GM21529 (cell line): ENCODE measurements around the gene PPP1R14B.

ENCODE experiments used
- ATAC-seq: cut with Tn5 transposase; IDR thresholded peaks from one replicate; pipeline ENCODE4 v1.9.1; 2021; ENCODE audit not compliant: unreplicated experiment

The PPP1R14B gene

GRCh38 chr11:64283092-64283491, 36.3 kb upstream of the PPP1R14B start:
- ATAC-seq, result no peak

DNA sequence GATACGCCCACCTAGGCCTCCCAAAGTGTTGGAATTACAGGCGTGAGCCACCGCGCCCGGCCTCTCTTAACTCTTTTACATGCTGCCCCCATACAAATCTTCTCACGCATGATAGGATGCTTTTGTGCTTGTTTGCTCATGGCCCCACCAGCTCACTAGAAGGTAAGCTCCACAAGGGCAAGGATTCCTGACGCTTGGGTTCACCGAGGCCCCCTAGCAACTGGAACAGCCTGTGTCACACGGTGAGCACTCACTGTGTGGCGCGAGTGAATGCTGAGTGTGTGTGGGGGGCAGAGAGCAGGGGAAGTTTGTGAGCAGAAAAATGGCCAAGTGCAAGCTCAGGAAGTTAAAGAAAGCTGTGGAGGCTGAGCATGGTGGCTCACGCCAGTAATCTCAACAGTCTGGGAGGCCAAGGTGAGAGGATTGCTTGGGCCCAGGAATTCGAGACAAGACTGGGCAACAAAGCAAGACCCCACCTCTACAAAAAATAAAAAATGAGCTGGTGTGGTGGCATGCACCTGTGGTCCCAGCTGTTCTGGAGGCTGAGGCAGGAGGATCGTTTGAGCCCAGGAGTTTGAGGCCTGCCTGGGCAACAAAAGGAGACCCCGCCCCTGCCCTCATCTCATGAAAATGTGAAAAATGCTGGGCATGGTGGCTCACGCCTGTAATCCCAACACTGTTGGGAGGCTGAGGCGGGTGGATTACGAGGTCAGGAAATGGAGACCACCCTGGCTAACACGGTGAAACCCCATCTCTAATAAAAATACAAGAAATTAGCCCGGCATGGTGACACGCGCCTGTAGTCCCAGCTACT, 35.4 kb upstream of the PPP1R14B start:
- no peak for ATAC-seq

- ATAC-seq, result no peak
Observed at GRCh38 chr11:64278576-64279190, 31.9 kb upstream of the PPP1R14B start.

GRCh38 chr11:64276653-64277431, 30.1 kb upstream of the PPP1R14B start:
- no peak for ATAC-seq

GRCh38 chr11:64275841-64276240, 29.1 kb upstream of the PPP1R14B start:
- no peak for ATAC-seq

GRCh38 chr11:64275031-64275800, 28.5 kb upstream of the PPP1R14B start:
- ATAC-seq, result no peak

- ATAC-seq, result peak; percentile 62
Observed at GRCh38 chr11:64269540-64270220, 22.9 kb upstream of the PPP1R14B start.

DNA sequence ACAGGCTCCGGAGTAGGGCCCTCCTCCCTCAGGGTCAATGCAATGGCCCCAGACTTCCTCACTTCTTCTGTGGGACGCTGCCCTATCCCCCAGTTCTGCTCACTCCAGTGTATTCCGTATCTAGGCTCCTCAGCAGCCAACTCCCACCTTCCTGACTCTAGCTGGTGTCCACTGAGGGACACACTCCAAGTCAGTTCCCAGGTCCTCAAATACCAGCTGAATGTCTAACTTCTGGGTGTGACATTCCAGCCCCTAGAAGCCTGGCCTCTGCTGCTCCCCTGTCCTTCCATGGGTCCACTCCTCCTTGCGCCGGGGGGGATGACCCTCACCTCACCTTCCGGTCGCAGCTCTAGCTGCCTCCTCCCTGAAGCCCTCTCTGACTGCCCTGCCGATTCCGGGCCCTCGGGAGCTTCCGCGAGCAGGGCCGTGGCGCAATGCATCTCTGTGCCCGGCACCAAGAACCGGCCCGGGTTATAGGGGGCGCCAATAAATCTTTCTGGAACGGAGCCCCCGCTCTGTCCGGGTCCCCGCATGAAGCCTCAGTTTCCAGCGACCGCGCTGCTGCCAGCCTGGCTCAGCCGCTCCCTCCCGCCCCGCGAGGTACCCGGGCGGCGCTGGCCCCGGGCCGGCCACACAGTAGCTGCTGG, 22.3 kb upstream of the PPP1R14B start:
- peak; percentile 25 for ATAC-seq

DNA sequence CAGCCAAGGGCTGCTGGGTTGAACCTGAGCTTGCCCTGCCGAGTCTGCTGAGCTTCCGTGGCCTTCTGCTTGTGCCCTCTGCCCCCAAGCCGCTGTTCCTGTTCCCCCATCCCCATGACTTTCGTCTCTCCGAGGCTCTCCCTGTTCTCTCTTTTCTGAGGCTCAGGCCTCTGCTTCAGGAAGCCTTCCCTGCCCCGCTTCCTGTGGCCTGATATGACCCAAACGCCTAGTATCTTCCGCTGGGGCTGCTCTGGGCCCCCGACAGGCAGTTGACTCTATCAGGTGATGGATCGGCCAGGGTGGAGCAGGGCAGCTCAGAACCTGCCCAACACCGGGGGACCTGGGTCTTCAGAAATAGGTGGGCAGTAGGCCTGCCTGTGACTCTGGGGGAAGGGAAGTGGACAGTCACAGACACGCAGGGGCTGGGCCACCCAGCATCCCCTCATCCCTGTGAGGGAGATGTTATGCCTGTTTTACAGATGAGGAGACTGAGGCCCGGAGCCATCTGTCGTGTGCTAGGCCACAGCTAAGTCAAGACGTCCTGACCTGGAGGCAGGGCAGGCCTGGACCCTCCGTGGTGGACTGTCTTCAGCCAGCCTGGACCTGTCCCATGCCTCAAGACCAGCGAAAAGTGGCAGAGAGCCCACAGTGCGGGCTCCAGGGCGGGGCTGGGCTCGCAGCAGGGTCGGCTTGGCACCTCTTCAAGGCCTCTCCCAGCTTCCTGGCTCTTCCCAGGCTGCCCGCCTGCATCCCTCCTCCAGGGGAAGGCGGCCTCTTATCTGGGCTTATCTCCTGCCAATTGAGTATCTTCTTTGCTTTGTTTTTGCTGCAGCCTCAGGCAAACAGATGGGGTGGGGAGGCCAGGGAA, 21.5 kb upstream of the PPP1R14B start:
- no peak for ATAC-seq

DNA sequence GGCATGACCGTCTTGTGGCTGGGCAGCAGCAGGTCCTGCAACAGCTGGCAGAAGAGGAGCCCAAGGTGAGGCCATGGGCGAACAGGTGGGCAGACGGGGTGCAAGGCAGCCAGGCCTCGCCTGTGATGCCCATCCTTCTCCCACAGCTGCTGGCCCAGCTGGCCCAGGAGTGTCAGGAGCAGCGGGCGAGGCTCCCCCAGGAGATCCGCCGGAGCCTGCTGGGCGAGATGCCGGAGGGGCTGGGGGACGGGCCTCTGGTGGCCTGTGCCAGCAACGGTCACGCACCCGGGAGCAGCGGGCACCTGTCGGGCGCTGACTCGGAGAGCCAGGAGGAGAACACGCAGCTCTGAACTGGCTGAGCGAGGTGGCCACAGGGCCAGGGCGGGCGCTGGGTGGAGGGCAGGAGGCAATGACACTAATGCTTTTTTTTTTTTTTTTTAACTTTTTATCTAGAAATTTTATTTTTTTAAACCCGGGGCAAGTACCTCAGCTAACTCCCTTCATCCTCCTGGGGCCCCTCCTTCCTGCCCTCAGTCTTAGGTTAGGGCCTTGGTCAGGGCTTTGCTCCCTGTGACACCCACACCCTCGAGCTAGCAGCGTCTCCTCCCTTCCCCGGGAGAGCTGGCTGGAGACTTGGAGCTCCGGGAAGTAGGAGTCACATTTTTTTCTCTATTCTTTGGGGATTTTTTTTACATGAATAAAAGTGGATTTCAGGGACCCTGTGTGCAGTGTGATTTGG, 20.6 kb upstream of the PPP1R14B start:
- no peak for ATAC-seq

GRCh38 chr11:64266339-64266738, 19.6 kb upstream of the PPP1R14B start:
- no peak for ATAC-seq

DNA sequence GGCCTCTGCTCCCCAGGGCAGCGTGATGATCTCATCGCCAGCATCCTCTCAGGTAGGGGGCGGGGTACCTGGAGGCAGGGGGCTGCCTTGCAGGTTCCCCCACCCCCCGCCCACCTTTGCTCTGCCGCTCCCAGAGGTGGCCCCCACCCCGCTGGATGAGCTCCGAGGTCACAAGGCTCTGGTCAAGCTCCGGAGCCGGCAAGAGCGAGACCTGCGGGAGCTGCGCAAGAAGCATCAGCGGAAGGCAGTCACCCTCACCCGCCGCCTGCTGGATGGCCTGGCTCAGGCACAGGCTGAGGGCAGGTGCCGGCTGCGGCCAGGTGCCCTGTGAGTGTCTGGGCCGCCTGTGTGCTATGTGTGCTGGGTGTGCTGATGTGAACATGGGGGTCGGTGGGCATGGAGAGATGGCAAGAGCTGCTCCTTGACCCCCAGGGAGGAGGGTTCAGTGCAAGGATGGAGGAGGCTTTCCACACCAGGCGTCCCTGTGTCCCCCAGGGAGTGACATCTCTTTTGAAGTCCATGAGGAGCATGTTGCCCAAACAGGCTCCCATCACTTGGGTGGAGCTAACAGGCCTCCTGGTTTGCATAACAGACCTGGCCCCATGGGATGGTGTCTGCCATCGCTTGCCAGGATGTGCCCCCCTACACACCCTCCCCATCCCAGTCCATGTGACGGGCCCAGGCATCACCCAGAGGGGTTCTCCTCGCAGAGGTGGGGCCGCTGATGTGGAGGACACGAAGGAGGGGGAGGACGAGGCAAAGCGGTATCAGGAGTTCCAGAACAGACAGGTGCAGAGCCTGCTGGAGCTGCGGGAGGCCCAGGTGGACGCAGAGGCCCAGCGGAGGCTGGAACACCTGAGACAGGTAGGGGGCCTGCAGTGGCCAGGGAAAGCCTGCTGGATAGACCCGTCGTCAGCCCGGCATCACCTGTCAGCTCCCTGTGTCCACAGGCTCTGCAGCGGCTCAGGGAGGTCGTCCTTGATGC, 18.7 kb upstream of the PPP1R14B start:
- ATAC-seq, result no peak

DNA sequence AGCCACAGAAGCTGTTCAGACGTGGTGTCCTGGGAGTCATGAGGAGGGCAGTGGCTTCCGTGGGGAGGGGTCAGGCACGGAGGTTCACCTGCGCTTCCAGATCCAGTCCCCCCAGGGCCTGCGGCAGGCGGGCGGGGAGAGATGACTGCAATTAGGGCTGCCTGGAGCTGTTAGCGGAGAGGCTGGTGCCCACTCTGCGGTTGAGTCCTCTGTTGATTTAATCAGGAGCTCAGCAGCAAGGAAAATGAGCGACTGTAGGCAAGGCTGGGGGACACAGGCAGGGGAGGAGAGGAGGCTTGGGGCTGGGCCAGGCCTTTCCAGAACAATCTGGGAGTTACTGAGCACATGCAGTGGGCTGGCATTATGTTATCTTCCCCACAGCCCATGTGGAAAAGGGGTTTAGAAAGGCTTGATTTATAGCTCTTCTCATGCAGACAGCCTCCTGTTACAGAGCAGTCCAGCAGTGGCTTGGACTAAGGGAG, 17.7 kb upstream of the PPP1R14B start:
- ATAC-seq, result no peak

- no peak for ATAC-seq
Observed at GRCh38 chr11:64263947-64264317, 17.2 kb upstream of the PPP1R14B start.

DNA sequence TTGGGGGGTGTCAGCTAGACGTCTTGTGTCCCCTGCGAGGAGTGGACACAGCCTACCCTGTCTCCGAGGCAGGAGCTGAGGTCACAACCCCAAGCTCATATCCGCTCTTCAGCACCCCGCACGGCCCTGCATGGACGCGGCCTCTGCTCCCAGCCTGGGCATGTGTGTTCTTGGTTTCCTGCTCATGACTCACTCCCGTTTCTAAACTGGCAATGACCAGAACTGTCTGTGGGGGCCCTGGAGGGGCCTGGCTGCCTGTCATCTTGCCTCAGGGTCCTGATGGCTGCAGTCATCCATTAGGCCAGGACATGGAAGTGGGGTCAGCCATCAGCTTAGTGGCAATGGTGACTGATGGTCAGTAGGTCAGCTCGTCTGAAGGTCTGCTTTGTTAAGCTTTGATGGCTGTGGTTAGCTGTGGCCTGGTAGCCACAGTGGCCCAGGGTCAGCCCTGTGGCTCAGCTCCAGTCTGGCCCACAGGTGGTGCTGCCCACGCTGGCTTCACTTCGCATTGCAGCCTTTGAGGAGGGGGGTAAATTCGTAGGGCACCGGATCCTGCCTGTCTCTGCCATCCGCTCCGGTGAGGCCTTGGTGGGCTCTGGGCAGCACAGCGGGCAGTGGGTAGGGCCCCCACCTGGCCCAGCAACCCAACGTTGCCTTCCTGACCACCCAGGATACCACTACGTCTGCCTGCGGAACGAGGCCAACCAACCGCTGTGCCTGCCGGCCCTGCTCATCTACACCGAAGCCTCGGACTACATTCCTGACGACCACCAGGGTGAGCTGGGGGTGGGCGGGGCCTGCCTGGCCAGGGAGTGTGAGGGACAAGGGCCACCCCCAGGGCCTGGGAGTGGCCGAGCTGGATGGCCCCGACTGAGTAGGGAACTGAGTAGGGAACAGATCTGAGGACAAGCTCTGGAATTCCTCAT, 16.5 kb upstream of the PPP1R14B start:
- no peak for ATAC-seq
